Sigmoid colon (tissue), 4 donors: ENCODE data around the gene NCOR2.

ENCODE experiments used
- CTCF ChIP-seq, 4 experiments: fragments of 450-650 bp in 3 of 4; fragments of 200-600 bp in 1 of 4; IDR thresholded peaks; one replicate each; pipeline ENCODE4 v1.5.1; 2016 to 2019; ENCODE audit warnings: antibody characterized with exemption in 4 of 4, mild to moderate bottlenecking in 3 of 4, moderate library complexity in 2 of 4
- EP300 ChIP-seq, 4 donors: sonication (generic); formaldehyde crosslinking; IDR thresholded peaks; one replicate each; pipeline ENCODE4 v1.6.1; 2017; ENCODE audit warnings: antibody characterized with exemption in 4 of 4
- POLR2A ChIP-seq, 2 donors: fragments of 450-650 bp; IDR thresholded peaks; one replicate each; pipeline ENCODE4 v1.6.1; 2016; ENCODE audit warnings: antibody characterized with exemption in 2 of 2, mild to moderate bottlenecking in 2 of 2, moderate library complexity in 2 of 2
- POLR2AphosphoS5 ChIP-seq, 4 donors: sonication (generic); formaldehyde crosslinking; IDR thresholded peaks; one replicate each; pipeline ENCODE4 v1.6.1; 2017; ENCODE audit warnings: antibody characterized with exemption in 4 of 4

DNA sequence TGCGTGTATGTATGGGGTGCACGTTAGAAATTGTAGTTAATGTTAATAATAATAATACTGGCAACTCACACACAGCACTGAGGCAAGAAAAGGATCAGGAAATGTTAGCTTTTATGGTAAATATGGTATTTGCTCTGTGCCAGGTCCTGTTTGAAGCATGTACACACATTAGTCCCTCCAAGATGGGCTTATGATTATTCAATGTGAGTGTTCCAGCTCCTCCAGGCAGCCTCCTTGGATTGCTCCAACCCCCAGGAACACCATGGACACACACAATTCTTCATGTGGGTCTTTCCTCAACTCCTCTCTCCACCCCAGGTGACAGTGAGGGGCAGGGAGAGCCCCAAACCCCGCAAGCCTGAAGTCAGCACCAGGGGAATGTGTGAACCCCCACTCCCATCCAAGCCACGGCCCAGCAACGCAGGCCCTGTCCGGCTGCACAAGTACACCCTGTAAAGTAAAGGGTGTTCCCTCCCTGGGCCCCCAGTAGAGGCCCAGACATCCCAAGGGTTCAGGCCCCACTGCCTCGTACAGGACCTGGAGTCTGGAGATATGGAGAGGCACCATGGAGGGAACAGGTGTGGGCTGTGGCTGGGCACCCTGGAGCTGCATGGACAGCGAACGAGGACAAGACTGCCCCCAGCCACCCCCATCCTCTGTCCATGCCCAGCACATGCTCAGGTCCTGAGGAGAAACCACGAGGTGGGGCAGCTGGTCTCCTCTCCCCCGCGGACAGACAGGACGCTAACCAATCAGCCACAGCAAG, 41.3 kb downstream of the NCOR2 start:
- TF ChIP-seq CTCF (IDR thresholded peaks at IDR 0.05) (no peak), POLR2A (IDR thresholded peaks at IDR 0.05) (no peak), EP300 (IDR thresholded peaks at IDR 0.05) (no peak), POLR2AphosphoS5 (IDR thresholded peaks at IDR 0.05) (no peak)
